HG02884 (cell line): Measurements from ENCODE around the gene SDK2.

Experiments
- ATAC-seq: cut with Tn5 transposase; IDR thresholded peaks from one replicate; pipeline ENCODE4 v1.9.1; 2021; ENCODE audit warnings: mild to moderate bottlenecking, moderate library complexity; ENCODE audit not compliant: unreplicated experiment

The SDK2 gene

GRCh38 chr17:73652886-73653480 lies 8.7 kb upstream of the SDK2 start:
- no peak for ATAC-seq

- ATAC-seq: no peak
Measured at GRCh38 chr17:73650617-73651200, 6.5 kb upstream of the SDK2 start.

GRCh38 chr17:73650140-73650539 lies 5.9 kb upstream of the SDK2 start:
- no peak for ATAC-seq

GRCh38 chr17:73648974-73649373 lies 4.7 kb upstream of the SDK2 start:
- no peak for ATAC-seq

- no peak for ATAC-seq
Measured at GRCh38 chr17:73648543-73648820, 4.2 kb upstream of the SDK2 start.

- no peak for ATAC-seq
Measured at GRCh38 chr17:73647772-73648542, 3.7 kb upstream of the SDK2 start.

GRCh38 chr17:73647301-73647695 lies 3.1 kb upstream of the SDK2 start:
- ATAC-seq: no peak

- no peak for ATAC-seq
Measured at GRCh38 chr17:73646409-73647300, 2.4 kb upstream of the SDK2 start.

- no peak for ATAC-seq
Measured at GRCh38 chr17:73645050-73645871, 1.0 kb upstream of the SDK2 start.

- no peak for ATAC-seq
Measured at GRCh38 chr17:73643852-73644144, 447 bp downstream of the SDK2 start.

GRCh38 chr17:73643001-73643851 lies 1.0 kb downstream of the SDK2 start:
- no peak for ATAC-seq

GRCh38 chr17:73642659-73643000 lies 1.6 kb downstream of the SDK2 start:
- ATAC-seq: no peak

GRCh38 chr17:73641826-73642600 lies 2.2 kb downstream of the SDK2 start:
- ATAC-seq: no peak

- ATAC-seq: no peak
Measured at GRCh38 chr17:73640691-73641090, 3.6 kb downstream of the SDK2 start.

GRCh38 chr17:73639932-73640331 lies 4.3 kb downstream of the SDK2 start:
- ATAC-seq: no peak

- ATAC-seq: no peak
Measured at GRCh38 chr17:73639322-73639721, 4.9 kb downstream of the SDK2 start.

- ATAC-seq: no peak
Measured at GRCh38 chr17:73638556-73638955, 5.7 kb downstream of the SDK2 start.

GRCh38 chr17:73637866-73638265 lies 6.4 kb downstream of the SDK2 start:
- ATAC-seq: no peak

- ATAC-seq: no peak
Measured at GRCh38 chr17:73635101-73635817, 9.0 kb downstream of the SDK2 start.
